GM12878 (cell line): ENCODE data around the gene MESD. TPM values are rescaled to one million over a fixed set of nuclear protein-coding genes. Genes with fewer than 3 reads are reported as not detected.

Experiments used
- ATAC-seq: fragments of 200-7000 bp; cut with Tn5 transposase; 3 replicates; pipeline ENCODE4 v1.9.1; 2020; ENCODE audit warnings: mild to moderate bottlenecking, moderate library complexity
- BruUV-seq: library from RNA; stranded (reverse); fragments of 400-500 nt; replicated peaks from 2 replicates; lab custom pipeline; 2021; lab: Mats Ljungman, UMichigan
- CTCF ChIA-PET: fragments of 300-600 bp; sonication (Branson Sonifier 250); formaldehyde crosslinking; extraction: SDS; loops from one replicate; lab custom pipeline; 2021; ENCODE audit warnings: inconsistent platforms; lab: Yijun Ruan, JAX
- POLR2A ChIA-PET: fragments of 350-600 bp; formaldehyde crosslinking; extraction: SDS; loops from one replicate; lab custom pipeline; 2021; ENCODE audit warnings: inconsistent platforms; lab: Charles Lee
- RAD21 ChIA-PET: fragments of 300-600 bp; sonication (Branson Sonifier 250); formaldehyde crosslinking; loops from one replicate; lab custom pipeline; 2023; ENCODE audit warnings: antibody characterized with exemption; ENCODE audit not compliant: unreplicated experiment; lab: Charles Lee
- SMC1A ChIA-PET: fragments of 300-600 bp; sonication (Branson Sonifier 250); formaldehyde crosslinking; loops from one replicate; lab custom pipeline; 2023; ENCODE audit not compliant: unreplicated experiment, uncharacterized antibody; lab: Charles Lee
- DNase-seq: peaks from one replicate; pipeline ENCODE4 v3.0.0-alpha.2; 2011; ENCODE audit warnings: low read depth, low spot score
- FAIRE-seq: peaks from 3 replicates; lab custom pipeline; 2011; peaks lifted over from hg19 to GRCh38; lab: Jason Lieb, UNC
- H2AFZ ChIP-seq: 2 replicates; pipeline ENCODE4 v1.6.0; 2011; ENCODE audit warnings: low read depth, low read length, control low read depth; ENCODE audit not compliant: control insufficient read depth
- H3K27ac ChIP-seq: 2 replicates; pipeline ENCODE4 v1.5.1; 2011; ENCODE audit warnings: control low read depth; ENCODE audit not compliant: control insufficient read depth, insufficient read depth
- H3K27me3 ChIP-seq, 2 experiments: replicated peaks in 1 of 2; 2 replicates each; pipeline versions ENCODE4 v1.6.0 to v1.6.1; 2011; ENCODE audit warnings: low read length in 1 of 2; ENCODE audit not compliant: control insufficient read depth in 2 of 2, insufficient read depth in 2 of 2
- H3K36me3 ChIP-seq, 2 experiments: 2 replicates each; pipeline ENCODE4 v1.5.1; 2011; ENCODE audit warnings: low read length in 1 of 2; ENCODE audit not compliant: control insufficient read depth in 2 of 2, insufficient read depth in 2 of 2
- H3K4me1 ChIP-seq: 2 replicates; pipeline ENCODE4 v1.6.1; 2011; ENCODE audit warnings: mild to moderate bottlenecking, low read length, moderate library complexity, mixed read lengths; ENCODE audit not compliant: control insufficient read depth, insufficient read depth
- H3K4me2 ChIP-seq: 2 replicates; pipeline ENCODE4 v1.6.0; 2011; ENCODE audit warnings: control low read depth; ENCODE audit not compliant: control insufficient read depth, insufficient read depth
- H3K4me3 ChIP-seq: fragments of 200-600 bp; sonication (generic); 2 replicates; pipeline ENCODE4 v1.5.1; 2016
- H3K79me2 ChIP-seq: 2 replicates; pipeline ENCODE4 v1.6.0; 2011; ENCODE audit warnings: low read length; ENCODE audit not compliant: control insufficient read depth, insufficient read depth
- H3K9ac ChIP-seq: 2 replicates; pipeline ENCODE4 v1.8.0; 2011; ENCODE audit warnings: low read length, control low read depth, mixed read lengths; ENCODE audit not compliant: control insufficient read depth, insufficient read depth
- H3K9me3 ChIP-seq: replicated peaks from 3 replicates; pipeline ENCODE4 v1.5.1; 2011; ENCODE audit warnings: mild to moderate bottlenecking, low read length; ENCODE audit not compliant: control insufficient read depth, insufficient read depth
- H4K20me1 ChIP-seq: 2 replicates; pipeline ENCODE4 v1.6.0; 2011; ENCODE audit not compliant: control insufficient read depth, insufficient read depth
- ATF7 ChIP-seq: fragments of 450-650 bp; IDR thresholded peaks from 2 replicates; pipeline ENCODE4 v1.6.1; 2016; ENCODE audit warnings: low read depth, mild to moderate bottlenecking
- BHLHE40 ChIP-seq, 2 experiments: fragments of 450-650 bp in 1 of 2; IDR thresholded peaks; 2 replicates each; pipeline ENCODE4 v1.6.1; 2011 to 2017; ENCODE audit warnings: low read depth in 2 of 2, borderline replicate concordance in 1 of 2, improper control_type of control experiment in 1 of 2, low read length in 1 of 2, mild to moderate bottlenecking in 1 of 2
- CBFB ChIP-seq: IDR thresholded peaks from 2 replicates; pipeline ENCODE4 v1.6.1; 2016; ENCODE audit warnings: antibody characterized with exemption, low read depth
- CEBPB ChIP-seq, 2 experiments: fragments of 150-350 bp in 1 of 2; IDR thresholded peaks; 2 replicates each; pipeline ENCODE4 v1.6.1; 2012 to 2014; ENCODE audit warnings: low read depth in 2 of 2, low read length in 2 of 2, borderline replicate concordance in 1 of 2, inconsistent platforms in 1 of 2
- IKZF2 ChIP-seq, 2 experiments: fragments of 450-650 bp; IDR thresholded peaks; 2 replicates each; pipeline ENCODE4 v1.6.1; 2017; ENCODE audit warnings: mild to moderate bottlenecking in 2 of 2, moderate library complexity in 2 of 2
- MYB ChIP-seq: fragments of 150-350 bp; IDR thresholded peaks from 2 replicates; pipeline ENCODE4 v1.6.1; 2014; ENCODE audit warnings: mild to moderate bottlenecking, low read depth, low read length, borderline replicate concordance
- SUPT20H ChIP-seq: IDR thresholded peaks from 2 replicates; pipeline ENCODE4 v1.6.1; 2011; ENCODE audit warnings: low read depth, mild to moderate bottlenecking, low read length, moderate library complexity, borderline replicate concordance; ENCODE audit not compliant: control insufficient read depth
- WGBS: methylation state at CpG from one replicate; pipeline ENCODE4 v1.1.6; 2016; ENCODE audit warnings: low lambda C conversion rate; ENCODE audit not compliant: insufficient replicate concordance, insufficient coverage; ENCODE audit errors: missing lambda C conversion rate; 5-methylcytosine and 5-hydroxymethylcytosine counted together
- in situ Hi-C: fragments of 300-500 bp; cut with MboI; formaldehyde crosslinking; loops from 9 replicates; pipeline ENCODE4 v1.14.3; 2018; ENCODE audit warnings: mixed read lengths
- intact Hi-C: fragments of 100-400 bp; cut with micrococcal nuclease; formaldehyde crosslinking; loops from one replicate; pipeline ENCODE4 v1.14.2; 2022; ENCODE audit not compliant: unreplicated experiment
- polyA plus RNA-seq, 11 experiments: library from polyadenylated mRNA; depleted of rRNA in 4 of 11; unstranded in 6 of 11; stranded (reverse) in 5 of 11; fragments of >200 nt; fragmentation: Nextera tagmentation in 4 of 11; fragmentation: Illumina TruSeq in 1 of 11; extraction: Ambion mirVana in 4 of 11; extraction: Trizol in 1 of 11; gene quantifications; 1 replicate in 1 of 11; 2 replicates in 10 of 11; pipeline versions ENCODE4 v1.2.1 to v1.2.3, GENCODE V29; 2011 to 2016; ENCODE audit warnings: inconsistent platforms in 2 of 11, missing spikeins in 2 of 11, low read depth in 1 of 11
- total RNA-seq, 4 experiments: library from RNA; depleted of rRNA in 3 of 4; stranded (reverse); fragments of >200 nt in 3 of 4; fragmentation: Illumina TruSeq in 1 of 4; extraction: Trizol in 1 of 4; gene quantifications; 2 replicates each; pipeline versions ENCODE4 v1.2.1 to v1.2.3, GENCODE V29; 2013 to 2021
- TF ChIP-seq, protein P1 (sequence below): fragments of 450-650 bp; IDR thresholded peaks from 2 replicates; pipeline ENCODE4 v1.6.1; 2016; ENCODE audit warnings: mild to moderate bottlenecking, moderate library complexity, borderline replicate concordance
- TF ChIP-seq, protein P2 (sequence below): IDR thresholded peaks from 2 replicates; pipeline ENCODE4 v1.6.1; 2012; ENCODE audit warnings: low read length, inconsistent platforms
- TF ChIP-seq, protein P3 (sequence below): fragments of 450-650 bp; formaldehyde crosslinking; IDR thresholded peaks from 2 replicates; pipeline ENCODE4 v1.4.0; 2020; ENCODE audit warnings: mild to moderate bottlenecking, moderate library complexity

The MESD gene
- total and polyA plus RNA-seq, 10 of the 15 experiments (the other 5 are each of a cell fraction or from before 2014, with no cell fraction given), result 10.2 to 39.8 (median 20.9) TPM

- TF ChIP-seq, protein P1, sequence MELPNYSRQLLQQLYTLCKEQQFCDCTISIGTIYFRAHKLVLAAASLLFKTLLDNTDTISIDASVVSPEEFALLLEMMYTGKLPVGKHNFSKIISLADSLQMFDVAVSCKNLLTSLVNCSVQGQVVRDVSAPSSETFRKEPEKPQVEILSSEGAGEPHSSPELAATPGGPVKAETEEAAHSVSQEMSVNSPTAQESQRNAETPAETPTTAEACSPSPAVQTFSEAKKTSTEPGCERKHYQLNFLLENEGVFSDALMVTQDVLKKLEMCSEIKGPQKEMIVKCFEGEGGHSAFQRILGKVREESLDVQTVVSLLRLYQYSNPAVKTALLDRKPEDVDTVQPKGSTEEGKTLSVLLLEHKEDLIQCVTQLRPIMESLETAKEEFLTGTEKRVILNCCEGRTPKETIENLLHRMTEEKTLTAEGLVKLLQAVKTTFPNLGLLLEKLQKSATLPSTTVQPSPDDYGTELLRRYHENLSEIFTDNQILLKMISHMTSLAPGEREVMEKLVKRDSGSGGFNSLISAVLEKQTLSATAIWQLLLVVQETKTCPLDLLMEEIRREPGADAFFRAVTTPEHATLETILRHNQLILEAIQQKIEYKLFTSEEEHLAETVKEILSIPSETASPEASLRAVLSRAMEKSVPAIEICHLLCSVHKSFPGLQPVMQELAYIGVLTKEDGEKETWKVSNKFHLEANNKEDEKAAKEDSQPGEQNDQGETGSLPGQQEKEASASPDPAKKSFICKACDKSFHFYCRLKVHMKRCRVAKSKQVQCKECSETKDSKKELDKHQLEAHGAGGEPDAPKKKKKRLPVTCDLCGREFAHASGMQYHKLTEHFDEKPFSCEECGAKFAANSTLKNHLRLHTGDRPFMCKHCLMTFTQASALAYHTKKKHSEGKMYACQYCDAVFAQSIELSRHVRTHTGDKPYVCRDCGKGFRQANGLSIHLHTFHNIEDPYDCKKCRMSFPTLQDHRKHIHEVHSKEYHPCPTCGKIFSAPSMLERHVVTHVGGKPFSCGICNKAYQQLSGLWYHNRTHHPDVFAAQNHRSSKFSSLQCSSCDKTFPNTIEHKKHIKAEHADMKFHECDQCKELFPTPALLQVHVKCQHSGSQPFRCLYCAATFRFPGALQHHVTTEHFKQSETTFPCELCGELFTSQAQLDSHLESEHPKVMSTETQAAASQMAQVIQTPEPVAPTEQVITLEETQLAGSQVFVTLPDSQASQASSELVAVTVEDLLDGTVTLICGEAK, result no peak
- TF ChIP-seq ATF7, result no peak
These were observed 31.7 kb upstream of the MESD start (continued) for GRCh38 chr15:81021321-81021720.

GRCh38 chr15:81018197-81018596 is 28.6 kb upstream of the MESD start:
- WGBS, result 96% methylated on average over 2 of the region's 2 CpGs
- no peak for FAIRE-seq
- ATAC-seq, result no peak
- RAD21 ChIA-PET, result interaction anchor here (0.8 to 1.0 kb wide), 2 partner anchors 16 to 206 kb away, joined by 3 read pairs; no protein-coding TSS in a partner anchor
- in situ Hi-C loops (no loop called here), intact Hi-C loops (no loop called here)
- no peak overlapping the region for H3K27ac ChIP-seq
- SMC1A ChIA-PET, result interaction anchor here (0.8 kb wide), 1 partner anchor 21 kb away, joined by 3 read pairs; no protein-coding TSS in a partner anchor
- no peak overlapping the region for H3K4me3 ChIP-seq
- H3K79me2 ChIP-seq, result no peaks in the 10 kb centered on the region
- CTCF ChIA-PET, result interaction anchor here (0.7 kb wide), 1 partner anchor 93 kb away, joined by 3 read pairs; no protein-coding TSS in a partner anchor
- POLR2A ChIA-PET, result no interaction called here
- no peak overlapping the region for H3K4me2 ChIP-seq
- DNase-seq, result no peak
- no peak overlapping the region for H3K9ac ChIP-seq
- peaks cover 8% of the 10 kb centered on the region for H3K4me1 ChIP-seq
- no TSS peak for BruUV-seq
- no peaks in the 10 kb centered on the region for H3K36me3 ChIP-seq
- H4K20me1 ChIP-seq, result no peaks in the 10 kb centered on the region
- H3K9me3 ChIP-seq, result no peaks in the 10 kb centered on the region
- H3K27me3 ChIP-seq, result no peaks in the 10 kb centered on the region
- H2AFZ ChIP-seq, result no peak overlapping the region
- no peak for TF ChIP-seq MYB
- TF ChIP-seq SUPT20H, result no peak
- TF ChIP-seq CBFB, result no peak
- TF ChIP-seq, protein P2, sequence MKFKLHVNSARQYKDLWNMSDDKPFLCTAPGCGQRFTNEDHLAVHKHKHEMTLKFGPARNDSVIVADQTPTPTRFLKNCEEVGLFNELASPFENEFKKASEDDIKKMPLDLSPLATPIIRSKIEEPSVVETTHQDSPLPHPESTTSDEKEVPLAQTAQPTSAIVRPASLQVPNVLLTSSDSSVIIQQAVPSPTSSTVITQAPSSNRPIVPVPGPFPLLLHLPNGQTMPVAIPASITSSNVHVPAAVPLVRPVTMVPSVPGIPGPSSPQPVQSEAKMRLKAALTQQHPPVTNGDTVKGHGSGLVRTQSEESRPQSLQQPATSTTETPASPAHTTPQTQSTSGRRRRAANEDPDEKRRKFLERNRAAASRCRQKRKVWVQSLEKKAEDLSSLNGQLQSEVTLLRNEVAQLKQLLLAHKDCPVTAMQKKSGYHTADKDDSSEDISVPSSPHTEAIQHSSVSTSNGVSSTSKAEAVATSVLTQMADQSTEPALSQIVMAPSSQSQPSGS, result no peak
- no peak for TF ChIP-seq CEBPB (IDR thresholded peaks at IDR 0.05; ENCODE audit: borderline replicate concordance in 1 of 2, low read depth in 2 of 2, low read length in 2 of 2)
- TF ChIP-seq BHLHE40 (IDR thresholded peaks at IDR 0.05; ENCODE audit: borderline replicate concordance in 1 of 2, low read depth in 2 of 2, low read length in 1 of 2), result no peak
- TF ChIP-seq, protein P3, sequence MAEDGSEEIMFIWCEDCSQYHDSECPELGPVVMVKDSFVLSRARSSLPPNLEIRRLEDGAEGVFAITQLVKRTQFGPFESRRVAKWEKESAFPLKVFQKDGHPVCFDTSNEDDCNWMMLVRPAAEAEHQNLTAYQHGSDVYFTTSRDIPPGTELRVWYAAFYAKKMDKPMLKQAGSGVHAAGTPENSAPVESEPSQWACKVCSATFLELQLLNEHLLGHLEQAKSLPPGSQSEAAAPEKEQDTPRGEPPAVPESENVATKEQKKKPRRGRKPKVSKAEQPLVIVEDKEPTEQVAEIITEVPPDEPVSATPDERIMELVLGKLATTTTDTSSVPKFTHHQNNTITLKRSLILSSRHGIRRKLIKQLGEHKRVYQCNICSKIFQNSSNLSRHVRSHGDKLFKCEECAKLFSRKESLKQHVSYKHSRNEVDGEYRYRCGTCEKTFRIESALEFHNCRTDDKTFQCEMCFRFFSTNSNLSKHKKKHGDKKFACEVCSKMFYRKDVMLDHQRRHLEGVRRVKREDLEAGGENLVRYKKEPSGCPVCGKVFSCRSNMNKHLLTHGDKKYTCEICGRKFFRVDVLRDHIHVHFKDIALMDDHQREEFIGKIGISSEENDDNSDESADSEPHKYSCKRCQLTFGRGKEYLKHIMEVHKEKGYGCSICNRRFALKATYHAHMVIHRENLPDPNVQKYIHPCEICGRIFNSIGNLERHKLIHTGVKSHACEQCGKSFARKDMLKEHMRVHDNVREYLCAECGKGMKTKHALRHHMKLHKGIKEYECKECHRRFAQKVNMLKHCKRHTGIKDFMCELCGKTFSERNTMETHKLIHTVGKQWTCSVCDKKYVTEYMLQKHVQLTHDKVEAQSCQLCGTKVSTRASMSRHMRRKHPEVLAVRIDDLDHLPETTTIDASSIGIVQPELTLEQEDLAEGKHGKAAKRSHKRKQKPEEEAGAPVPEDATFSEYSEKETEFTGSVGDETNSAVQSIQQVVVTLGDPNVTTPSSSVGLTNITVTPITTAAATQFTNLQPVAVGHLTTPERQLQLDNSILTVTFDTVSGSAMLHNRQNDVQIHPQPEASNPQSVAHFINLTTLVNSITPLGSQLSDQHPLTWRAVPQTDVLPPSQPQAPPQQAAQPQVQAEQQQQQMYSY (CRISPR knock-in tag), result no peak
- no peak for TF ChIP-seq IKZF2 (IDR thresholded peaks at IDR 0.05)
